DMS79 treated with DMSO at 0.1 percent for 48 hours (cell line): ENCODE measurements around the gene MXRA8.
A peak's percentile ranks its signal among the peaks of the same experiment; 100 is the strongest.

ENCODE experiments used
- DNase-seq: peaks from one replicate; lab custom pipeline; 2025; lab: John Stamatoyannopoulos, UW

MXRA8 gene

DNA sequence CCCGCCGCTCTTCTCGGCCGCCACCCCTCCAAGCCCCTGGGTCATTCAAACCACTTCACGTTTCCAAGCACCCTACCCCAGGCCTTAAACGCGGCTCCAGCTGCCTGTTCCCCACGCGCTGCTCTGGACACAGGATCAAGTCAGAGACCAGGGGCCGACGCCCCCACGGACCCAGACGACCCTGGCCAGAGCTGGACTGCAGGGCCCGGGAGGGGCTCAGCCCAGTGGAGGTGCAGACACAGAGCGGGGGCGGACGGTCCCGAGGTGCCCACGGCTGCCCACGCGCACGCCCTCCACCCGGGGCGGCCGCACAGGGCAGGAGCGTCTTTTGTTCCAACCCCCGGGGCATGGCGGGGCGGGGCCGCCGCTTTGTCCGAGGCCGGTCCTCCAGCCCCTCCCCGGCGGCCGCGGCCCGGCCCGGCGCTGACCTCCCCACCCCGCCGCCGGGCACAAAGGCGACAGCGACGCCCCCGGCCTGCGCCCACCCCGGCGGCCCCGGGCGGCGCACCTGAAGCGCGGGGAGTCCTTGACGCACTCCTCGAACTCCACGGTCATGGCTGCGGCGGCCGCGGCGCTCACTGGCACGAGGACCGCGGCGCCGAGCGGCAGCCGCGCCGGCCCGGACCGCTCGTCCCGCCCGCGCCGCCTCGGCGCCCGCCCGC is 51.0 kb downstream of the MXRA8 start:
- no peak for DNase-seq

DNA sequence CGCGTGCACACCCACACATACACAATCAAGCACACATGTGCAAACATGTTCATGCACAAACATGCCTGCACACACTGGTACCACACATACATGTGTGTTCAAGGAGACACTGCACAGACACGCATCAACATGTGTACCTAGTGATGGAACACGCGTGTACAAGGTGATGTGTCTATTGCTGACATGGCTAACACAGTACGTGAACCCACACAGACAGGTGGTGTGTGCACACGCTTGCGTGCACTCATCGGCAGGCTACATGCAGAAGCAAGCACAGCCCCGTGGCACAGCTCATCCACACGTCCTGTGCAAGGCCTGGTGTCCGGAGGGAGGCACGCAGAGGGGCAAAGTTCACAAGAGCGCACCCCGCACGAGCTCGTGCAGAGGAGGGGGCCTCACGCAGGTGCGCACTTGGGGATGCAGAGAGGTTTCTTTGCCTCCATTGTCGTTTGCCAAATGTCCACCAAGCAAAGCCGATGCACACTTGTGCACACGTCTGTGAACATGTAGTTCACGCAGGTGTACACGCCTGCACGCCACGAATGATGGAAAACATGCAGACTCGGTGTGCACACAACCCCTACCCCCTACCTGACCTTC is 51.6 kb downstream of the MXRA8 start:
- DNase-seq: no peak

DNA sequence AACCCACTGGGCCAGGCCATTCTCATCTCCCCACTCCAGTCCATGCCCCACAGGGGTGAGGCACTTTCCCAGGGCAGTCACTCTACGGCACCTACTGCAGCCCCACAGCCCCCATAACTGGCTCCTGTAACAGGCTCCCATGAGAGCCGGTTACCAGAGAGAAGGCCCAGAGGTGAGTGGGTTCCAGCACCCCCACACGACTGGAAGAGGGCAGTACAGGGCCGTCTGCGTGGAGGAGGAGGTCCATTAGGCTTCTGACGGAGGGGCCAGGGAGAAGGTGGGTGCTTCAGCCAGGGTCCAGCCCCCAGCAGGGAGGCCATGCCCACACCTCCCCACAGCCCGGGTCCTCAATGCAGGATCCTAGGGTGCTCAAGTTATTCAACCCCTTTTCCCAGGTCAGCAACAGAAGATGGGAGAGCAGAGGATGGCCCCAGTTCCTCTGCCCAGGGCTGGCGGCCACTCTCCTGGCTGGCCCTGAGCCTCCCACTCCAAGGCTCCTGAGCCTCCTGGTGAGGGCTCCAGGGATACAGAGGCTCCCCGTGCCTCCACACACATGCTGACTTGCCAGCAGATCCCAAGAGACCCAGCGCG is 52.2 kb downstream of the MXRA8 start:
- DNase-seq: no peak

DNA sequence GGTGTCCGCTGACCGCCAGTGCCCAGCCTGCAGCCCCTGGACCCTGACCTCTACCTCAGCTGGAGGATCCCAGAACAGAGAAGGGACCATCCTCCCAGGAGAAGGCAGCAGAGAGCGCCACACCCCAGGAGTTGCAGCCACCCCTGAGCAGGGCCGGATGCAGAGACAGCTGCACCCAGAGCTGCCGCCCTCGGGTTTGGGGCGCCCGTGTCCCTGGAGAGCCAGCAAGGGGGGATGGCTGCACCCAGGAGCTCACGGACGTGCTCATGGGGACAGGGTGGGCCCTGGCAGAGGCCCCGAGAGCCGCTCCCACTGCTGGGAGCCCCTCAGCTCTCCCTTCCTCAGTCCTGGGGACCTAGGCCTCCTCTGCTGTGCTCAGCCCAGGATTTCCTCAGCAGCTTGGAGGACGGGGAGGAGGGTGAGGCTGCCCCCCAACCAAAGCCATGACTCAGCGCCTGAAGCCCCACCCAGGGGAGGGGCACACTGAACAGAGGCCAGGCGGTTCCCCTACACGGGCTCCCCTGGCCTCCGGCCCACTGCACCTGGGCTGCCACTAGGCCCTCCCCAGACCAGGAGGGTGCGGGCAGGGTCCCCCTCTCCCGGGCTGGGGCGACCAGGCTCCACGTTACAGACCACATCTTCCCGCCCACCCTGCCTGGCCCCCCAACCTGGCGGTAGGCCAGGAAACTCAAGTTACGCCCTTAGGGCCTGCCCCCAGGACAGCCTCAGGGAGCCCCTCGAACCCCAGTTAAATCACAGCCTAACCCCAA is 52.9 kb downstream of the MXRA8 start:
- peak; percentile 39 for DNase-seq

DNA sequence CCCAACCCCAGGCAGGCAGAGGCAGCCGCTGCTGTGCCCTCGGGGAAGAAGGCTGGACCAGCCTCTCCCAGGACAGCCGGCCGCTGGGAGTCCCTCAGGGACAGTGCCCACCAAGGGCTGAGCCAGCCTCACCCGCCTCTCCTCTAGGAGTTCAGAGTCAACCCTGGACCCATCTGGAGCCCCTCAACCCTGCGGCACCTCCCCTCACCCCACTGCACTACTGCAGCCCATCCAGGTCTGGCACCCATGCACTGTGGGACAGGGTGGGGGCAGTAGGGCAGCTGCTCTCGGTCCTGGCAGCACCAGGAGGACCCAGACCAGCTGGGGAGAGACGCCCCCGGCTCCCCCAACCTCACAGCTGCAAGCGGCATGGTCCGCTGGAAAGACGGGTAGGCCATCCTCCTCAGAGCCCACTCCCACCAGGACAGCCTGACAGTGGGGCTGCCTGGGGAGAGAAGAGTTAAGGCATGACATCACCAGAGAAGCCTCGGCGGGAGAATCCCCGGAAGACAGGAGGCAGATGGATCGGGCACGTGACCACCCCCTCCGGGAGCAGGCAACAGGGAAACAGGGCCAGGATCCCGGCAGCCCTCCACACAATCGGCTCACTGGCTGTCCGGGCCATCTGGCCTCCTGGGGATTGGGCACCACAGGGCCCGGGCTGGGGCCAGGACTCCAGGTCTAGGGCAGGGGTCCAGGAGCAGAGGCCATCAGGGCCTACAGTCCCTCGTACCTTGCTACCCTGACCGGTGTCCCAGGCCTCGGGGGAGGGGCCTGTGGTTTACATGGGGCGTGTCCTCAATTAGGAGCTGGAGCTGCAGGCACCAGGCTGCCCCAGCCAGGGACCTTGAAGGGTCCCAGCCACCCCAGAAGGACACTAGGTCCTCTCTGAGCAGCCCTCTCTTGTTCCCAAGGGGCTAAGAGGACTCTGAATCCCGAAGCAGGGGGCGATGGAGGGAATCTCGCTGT is 53.7 kb downstream of the MXRA8 start:
- DNase-seq: peak; percentile 54

DNA sequence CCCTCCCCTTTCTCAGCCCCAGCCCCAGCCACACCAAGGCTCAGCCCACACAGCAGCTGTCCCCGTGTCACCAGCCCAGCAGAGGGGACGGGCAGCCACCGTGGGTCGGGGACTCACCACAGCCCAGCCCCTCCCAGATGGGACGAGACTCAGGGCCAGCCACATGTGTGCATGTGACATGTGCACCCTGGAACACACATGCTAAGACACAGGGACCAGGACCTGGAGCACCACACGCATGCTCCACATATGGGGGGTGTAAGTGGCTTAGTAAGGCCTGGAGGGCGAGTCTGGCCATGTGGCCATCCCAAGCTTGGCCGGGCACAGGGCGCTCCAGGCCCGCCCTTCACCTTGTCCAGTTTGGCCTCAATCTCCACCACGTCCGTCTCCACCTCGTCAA is 54.6 kb downstream of the MXRA8 start:
- DNase-seq: no peak

DNA sequence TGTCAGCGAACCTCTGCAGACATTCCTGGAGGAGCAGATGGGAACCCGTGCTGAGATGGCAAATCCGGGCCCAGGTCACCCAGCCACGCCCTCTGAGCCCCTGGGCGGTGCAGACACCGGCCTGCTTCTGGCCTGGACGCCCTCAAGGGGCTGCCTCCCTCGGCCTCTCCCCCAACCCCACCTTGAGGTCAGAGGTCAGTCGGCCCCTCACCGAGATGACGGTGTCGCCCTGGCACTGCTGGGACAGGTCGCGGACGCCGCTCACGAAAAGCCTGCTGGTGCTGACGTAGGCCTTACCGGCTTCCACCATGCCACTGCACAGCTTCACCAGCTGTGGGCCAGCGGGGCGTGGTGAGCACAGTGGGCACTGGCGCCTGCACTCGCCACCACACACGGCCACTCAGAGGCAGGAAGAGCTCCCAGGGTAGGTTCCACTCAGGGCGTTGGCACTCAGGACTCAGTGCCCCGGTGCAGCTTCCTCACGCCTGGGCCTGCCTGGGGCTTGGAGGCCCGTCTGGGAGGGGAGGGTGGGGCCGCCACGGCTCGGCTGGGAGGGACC is 55.3 kb downstream of the MXRA8 start:
- DNase-seq: no peak
